Neural cell (in vitro differentiated cells): Measurements from ENCODE around the gene ZBTB9.

Source experiments
- CTCF ChIP-seq: fragments of 450-650 bp; IDR thresholded peaks from 2 replicates; pipeline ENCODE4 v1.5.1; 2014; ENCODE audit warnings: antibody characterized with exemption, mild to moderate bottlenecking, moderate library complexity; ENCODE audit not compliant: poor library complexity, severe bottlenecking
- EP300 ChIP-seq: fragments of 450-650 bp; conservative IDR thresholded peaks from 2 replicates; pipeline ENCODE4 v1.6.1; 2014; ENCODE audit warnings: antibody characterized with exemption, mild to moderate bottlenecking, moderate library complexity; ENCODE audit not compliant: poor library complexity, severe bottlenecking
- EZH2 ChIP-seq: fragments of 200-600, 300-800 bp; shearing (Covaris generic), sonication (generic); IDR thresholded peaks from 2 replicates; pipeline ENCODE4 v1.6.1; 2014; ENCODE audit warnings: antibody characterized with exemption, low read length, borderline replicate concordance, mild to moderate bottlenecking; ENCODE audit not compliant: insufficient read depth, poor library complexity, severe bottlenecking
- POLR2AphosphoS5 ChIP-seq: IDR thresholded peaks from 2 replicates; pipeline ENCODE4 v1.6.1; 2012
- RAD21 ChIP-seq: fragments of 450-650 bp; conservative IDR thresholded peaks from 2 replicates; pipeline ENCODE4 v1.6.1; 2014; ENCODE audit warnings: antibody characterized with exemption, mild to moderate bottlenecking, moderate library complexity
- REST ChIP-seq: IDR thresholded peaks from 2 replicates; pipeline ENCODE4 v1.6.1; 2012; ENCODE audit warnings: borderline replicate concordance
- SMC3 ChIP-seq: fragments of 450-650 bp; conservative IDR thresholded peaks from 2 replicates; pipeline ENCODE4 v1.6.1; 2014; ENCODE audit warnings: antibody characterized with exemption, mild to moderate bottlenecking, moderate library complexity; ENCODE audit not compliant: poor library complexity
- TAF1 ChIP-seq: IDR thresholded peaks from 2 replicates; pipeline ENCODE4 v1.6.1; 2012; ENCODE audit warnings: low read depth

GRCh38 chr6:33497157-33497556, 42.8 kb downstream of the ZBTB9 start:
- TF ChIP-seq POLR2AphosphoS5 = no peak
- no peak for TF ChIP-seq CTCF
- no peak for TF ChIP-seq TAF1
- TF ChIP-seq RAD21 = no peak
- no peak for TF ChIP-seq REST
- TF ChIP-seq EP300 = no peak
- TF ChIP-seq EZH2 = no peak
- no peak for TF ChIP-seq SMC3
